IMR-90 (cell line): ENCODE data around the gene ANXA2.

Experiments
- CEBPB ChIP-seq: IDR thresholded peaks from 2 replicates; pipeline ENCODE4 v1.6.1; 2012; ENCODE audit warnings: low read depth, low read length, improper control_type of control experiment
- CHD1 ChIP-seq: IDR thresholded peaks from 2 replicates; pipeline ENCODE4 v1.6.1; 2012; ENCODE audit warnings: low read depth, low read length, improper control_type of control experiment
- FOS ChIP-seq: fragments of 150-350 bp; IDR thresholded peaks from 2 replicates; pipeline ENCODE4 v1.6.1; 2016; ENCODE audit warnings: low read depth, low read length
- MAZ ChIP-seq: IDR thresholded peaks from 2 replicates; pipeline ENCODE4 v1.6.1; 2012; ENCODE audit warnings: low read depth, mild to moderate bottlenecking, low read length, improper control_type of control experiment, moderate library complexity, borderline replicate concordance
- MXI1 ChIP-seq: IDR thresholded peaks from 2 replicates; pipeline ENCODE4 v1.6.1; 2012; ENCODE audit warnings: low read depth, mild to moderate bottlenecking, low read length, moderate library complexity, borderline replicate concordance
- POLR2A ChIP-seq: IDR thresholded peaks from 2 replicates; pipeline ENCODE4 v1.6.1; 2012; ENCODE audit warnings: mild to moderate bottlenecking, low read depth, low read length
- RCOR1 ChIP-seq: IDR thresholded peaks from 2 replicates; pipeline ENCODE4 v1.6.1; 2012; ENCODE audit warnings: mild to moderate bottlenecking, low read length, improper control_type of control experiment; ENCODE audit not compliant: insufficient replicate concordance
- TF ChIP-seq, protein P1 (sequence below): conservative IDR thresholded peaks from 2 replicates; pipeline ENCODE4 v1.5.1; 2012; ENCODE audit warnings: mild to moderate bottlenecking, low read depth, low read length, improper control_type of control experiment
- TF ChIP-seq, protein P2 (sequence below): fragments of 150-350 bp; IDR thresholded peaks from 2 replicates; pipeline ENCODE4 v1.6.1; 2016; ENCODE audit warnings: low read depth, mild to moderate bottlenecking, low read length, moderate library complexity, borderline replicate concordance

DNA sequence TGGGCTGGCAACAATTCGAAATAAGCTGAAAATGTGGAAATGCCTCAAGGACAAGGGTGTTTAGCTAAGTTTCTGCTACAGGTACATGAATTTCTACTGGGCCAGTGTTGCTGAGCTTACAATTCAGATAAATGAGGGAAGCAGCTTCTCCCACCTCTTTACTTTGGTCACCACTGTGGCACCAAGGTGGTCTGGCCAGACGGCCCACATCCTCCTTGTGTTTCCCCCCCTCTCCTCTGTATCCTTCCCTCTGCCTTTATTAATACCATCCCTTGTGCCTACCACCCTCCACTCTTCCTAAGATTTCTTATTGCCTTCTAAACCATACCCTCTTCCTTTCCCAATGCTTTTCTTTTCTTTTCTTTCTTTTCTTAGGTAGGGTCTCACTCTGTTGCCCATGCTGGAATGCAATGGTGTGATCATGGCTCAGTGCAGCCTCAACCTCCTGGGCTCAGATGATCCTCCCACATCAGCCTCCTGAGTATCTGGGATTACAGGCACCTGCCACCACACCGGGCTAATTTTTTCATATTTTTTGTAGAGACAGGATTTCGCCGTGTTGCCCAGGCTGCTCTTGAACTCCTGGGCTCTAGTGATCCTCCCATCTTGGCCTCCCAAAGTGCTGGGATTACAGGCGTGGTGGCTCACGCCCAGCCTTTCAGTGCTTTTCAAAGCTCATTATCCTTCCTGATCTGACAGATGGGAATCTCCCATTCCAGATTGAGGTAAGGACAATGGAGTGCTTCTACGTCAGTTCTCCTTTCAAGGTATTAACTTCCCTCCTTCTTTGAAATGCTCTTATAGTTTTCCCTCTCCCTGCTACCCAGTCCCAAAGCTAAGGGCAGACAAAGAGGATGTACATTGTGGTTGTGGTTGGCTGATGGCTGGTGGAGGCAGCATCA lies 14.8 kb downstream of the ANXA2 start:
- TF ChIP-seq MAZ (no peak), POLR2A (0 out of 2 replicates have a peak, but pooled peaks have one; percentile 19), FOS (no peak), CHD1 (no peak), RCOR1 (no peak), MXI1 (no peak), CEBPB (no peak)
- TF ChIP-seq, protein P1, sequence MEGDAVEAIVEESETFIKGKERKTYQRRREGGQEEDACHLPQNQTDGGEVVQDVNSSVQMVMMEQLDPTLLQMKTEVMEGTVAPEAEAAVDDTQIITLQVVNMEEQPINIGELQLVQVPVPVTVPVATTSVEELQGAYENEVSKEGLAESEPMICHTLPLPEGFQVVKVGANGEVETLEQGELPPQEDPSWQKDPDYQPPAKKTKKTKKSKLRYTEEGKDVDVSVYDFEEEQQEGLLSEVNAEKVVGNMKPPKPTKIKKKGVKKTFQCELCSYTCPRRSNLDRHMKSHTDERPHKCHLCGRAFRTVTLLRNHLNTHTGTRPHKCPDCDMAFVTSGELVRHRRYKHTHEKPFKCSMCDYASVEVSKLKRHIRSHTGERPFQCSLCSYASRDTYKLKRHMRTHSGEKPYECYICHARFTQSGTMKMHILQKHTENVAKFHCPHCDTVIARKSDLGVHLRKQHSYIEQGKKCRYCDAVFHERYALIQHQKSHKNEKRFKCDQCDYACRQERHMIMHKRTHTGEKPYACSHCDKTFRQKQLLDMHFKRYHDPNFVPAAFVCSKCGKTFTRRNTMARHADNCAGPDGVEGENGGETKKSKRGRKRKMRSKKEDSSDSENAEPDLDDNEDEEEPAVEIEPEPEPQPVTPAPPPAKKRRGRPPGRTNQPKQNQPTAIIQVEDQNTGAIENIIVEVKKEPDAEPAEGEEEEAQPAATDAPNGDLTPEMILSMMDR: no peak
- TF ChIP-seq, protein P2, sequence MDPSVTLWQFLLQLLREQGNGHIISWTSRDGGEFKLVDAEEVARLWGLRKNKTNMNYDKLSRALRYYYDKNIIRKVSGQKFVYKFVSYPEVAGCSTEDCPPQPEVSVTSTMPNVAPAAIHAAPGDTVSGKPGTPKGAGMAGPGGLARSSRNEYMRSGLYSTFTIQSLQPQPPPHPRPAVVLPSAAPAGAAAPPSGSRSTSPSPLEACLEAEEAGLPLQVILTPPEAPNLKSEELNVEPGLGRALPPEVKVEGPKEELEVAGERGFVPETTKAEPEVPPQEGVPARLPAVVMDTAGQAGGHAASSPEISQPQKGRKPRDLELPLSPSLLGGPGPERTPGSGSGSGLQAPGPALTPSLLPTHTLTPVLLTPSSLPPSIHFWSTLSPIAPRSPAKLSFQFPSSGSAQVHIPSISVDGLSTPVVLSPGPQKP: no peak
